Gastroesophageal sphincter (tissue), 4 donors: ENCODE data around the gene TCIRG1. TPM values are rescaled to one million over a fixed set of nuclear protein-coding genes. Genes with fewer than 3 reads are reported as not detected.

Experiments used
- ATAC-seq: fragments of 150-250 bp; one replicate; pipeline ENCODE4 v1.9.1; 2016; ENCODE audit warnings: mild to moderate bottlenecking, moderate library complexity
- H3K27ac ChIP-seq, 4 donors: fragments of 200-600 bp; sonication (generic) in 3 of 4; 1 replicate in 3 of 4; 2 replicates in 1 of 4; pipeline ENCODE4 v1.5.1; 2016 to 2019
- H3K27me3 ChIP-seq: fragments of 200-600 bp; sonication (generic); one replicate; pipeline ENCODE4 v1.5.1; 2019
- H3K36me3 ChIP-seq, 2 donors: fragments of 200-600 bp; sonication (generic); one replicate each; pipeline ENCODE4 v1.5.1; 2019; ENCODE audit warnings: control low read depth in 1 of 2
- H3K4me1 ChIP-seq, 3 donors: fragments of 200-600 bp; sonication (generic); 1 replicate in 2 of 3; 2 replicates in 1 of 3; pipeline ENCODE4 v1.5.1; 2016 to 2019; ENCODE audit warnings: control low read depth in 2 of 3
- H3K4me3 ChIP-seq, 2 donors: fragments of 200-600 bp; sonication (generic); one replicate each; pipeline ENCODE4 v1.5.1; 2019; ENCODE audit warnings: mild to moderate bottlenecking in 1 of 2, moderate library complexity in 1 of 2
- H3K9me3 ChIP-seq, 3 donors: fragments of 200-600 bp; sonication (generic); one replicate each; pipeline ENCODE4 v1.5.1; 2017 to 2019; ENCODE audit warnings: control low read depth in 2 of 3
- EP300 ChIP-seq: sonication (generic); formaldehyde crosslinking; IDR thresholded peaks from one replicate; pipeline ENCODE4 v1.6.1; 2017; ENCODE audit warnings: antibody characterized with exemption, mild to moderate bottlenecking
- POLR2A ChIP-seq, 2 donors: fragments of 450-650 bp; IDR thresholded peaks; one replicate each; pipeline ENCODE4 v1.6.1; 2017; ENCODE audit warnings: antibody characterized with exemption in 2 of 2, mild to moderate bottlenecking in 2 of 2, moderate library complexity in 1 of 2
- POLR2AphosphoS5 ChIP-seq: sonication (generic); formaldehyde crosslinking; IDR thresholded peaks from one replicate; pipeline ENCODE4 v1.6.1; 2017; ENCODE audit warnings: antibody characterized with exemption
- WGBS, 2 donors: methylation state at CpG; one replicate each; pipeline ENCODE4 v1.1.5; 2018; ENCODE audit warnings: low coverage in 1 of 2; 5-methylcytosine and 5-hydroxymethylcytosine counted together
- total RNA-seq, 4 donors: library from RNA; depleted of rRNA; stranded (reverse); fragments of >200 nt; gene quantifications; one replicate each; pipeline ENCODE4 v1.1.0, GENCODE V29; 2016
- TF ChIP-seq, protein P1 (sequence below), 4 experiments: fragments of 200-600 bp in 2 of 4; fragments of 450-650 bp in 2 of 4; sonication (generic) in 1 of 4; IDR thresholded peaks; one replicate each; pipeline ENCODE4 v1.5.1; 2017 to 2019; ENCODE audit warnings: antibody characterized with exemption in 4 of 4, mild to moderate bottlenecking in 2 of 4, moderate library complexity in 2 of 4

TCIRG1 gene
- total RNA-seq, 4 donors from 2014 or later: 44.5 to 140 (median 81.2) TPM

DNA sequence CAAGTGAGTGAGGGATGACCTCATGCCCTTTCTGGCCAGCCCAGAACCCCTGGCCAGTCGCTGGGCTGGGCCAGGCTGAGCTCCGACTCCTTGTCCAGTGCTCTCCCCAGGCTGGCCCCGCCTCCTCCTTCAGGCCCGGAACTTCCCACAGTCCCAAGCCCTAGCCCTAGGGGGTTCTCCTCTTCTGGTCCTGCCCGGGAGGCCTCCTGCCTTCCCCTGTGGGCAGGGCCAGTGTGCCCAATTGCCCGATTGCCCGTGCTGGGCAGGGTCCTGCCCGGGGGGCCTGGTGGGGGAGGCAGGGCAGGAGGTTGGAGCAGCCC, 4.2 kb downstream of the TCIRG1 start:
- Histone ChIP-seq H3K27ac (peak overlapping the region in 3 of 4 donors; percentile 11 to 92 (median 83)), H3K4me3 (peak overlapping the region in 1 of 2 donors; percentile 12), H3K27me3 (no peaks in the 10 kb centered on the region), H3K36me3 (peaks cover 0 to 65% of the 10 kb centered on the region in 2 donors), H3K4me1 (peaks cover 4 to 60% (median 18%) of the 10 kb centered on the region in 3 donors), H3K9me3 (no peaks in the 10 kb centered on the region)
- no peak for ATAC-seq
- TF ChIP-seq POLR2AphosphoS5: no peak
- TF ChIP-seq, protein P1, sequence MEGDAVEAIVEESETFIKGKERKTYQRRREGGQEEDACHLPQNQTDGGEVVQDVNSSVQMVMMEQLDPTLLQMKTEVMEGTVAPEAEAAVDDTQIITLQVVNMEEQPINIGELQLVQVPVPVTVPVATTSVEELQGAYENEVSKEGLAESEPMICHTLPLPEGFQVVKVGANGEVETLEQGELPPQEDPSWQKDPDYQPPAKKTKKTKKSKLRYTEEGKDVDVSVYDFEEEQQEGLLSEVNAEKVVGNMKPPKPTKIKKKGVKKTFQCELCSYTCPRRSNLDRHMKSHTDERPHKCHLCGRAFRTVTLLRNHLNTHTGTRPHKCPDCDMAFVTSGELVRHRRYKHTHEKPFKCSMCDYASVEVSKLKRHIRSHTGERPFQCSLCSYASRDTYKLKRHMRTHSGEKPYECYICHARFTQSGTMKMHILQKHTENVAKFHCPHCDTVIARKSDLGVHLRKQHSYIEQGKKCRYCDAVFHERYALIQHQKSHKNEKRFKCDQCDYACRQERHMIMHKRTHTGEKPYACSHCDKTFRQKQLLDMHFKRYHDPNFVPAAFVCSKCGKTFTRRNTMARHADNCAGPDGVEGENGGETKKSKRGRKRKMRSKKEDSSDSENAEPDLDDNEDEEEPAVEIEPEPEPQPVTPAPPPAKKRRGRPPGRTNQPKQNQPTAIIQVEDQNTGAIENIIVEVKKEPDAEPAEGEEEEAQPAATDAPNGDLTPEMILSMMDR (IDR thresholded peaks at IDR 0.05): no peak
- TF ChIP-seq POLR2A (IDR thresholded peaks at IDR 0.05): no peak
- TF ChIP-seq EP300: no peak
- WGBS, 2 donors: no CpG with 5 or more reads among the region's 8 CpGs

DNA sequence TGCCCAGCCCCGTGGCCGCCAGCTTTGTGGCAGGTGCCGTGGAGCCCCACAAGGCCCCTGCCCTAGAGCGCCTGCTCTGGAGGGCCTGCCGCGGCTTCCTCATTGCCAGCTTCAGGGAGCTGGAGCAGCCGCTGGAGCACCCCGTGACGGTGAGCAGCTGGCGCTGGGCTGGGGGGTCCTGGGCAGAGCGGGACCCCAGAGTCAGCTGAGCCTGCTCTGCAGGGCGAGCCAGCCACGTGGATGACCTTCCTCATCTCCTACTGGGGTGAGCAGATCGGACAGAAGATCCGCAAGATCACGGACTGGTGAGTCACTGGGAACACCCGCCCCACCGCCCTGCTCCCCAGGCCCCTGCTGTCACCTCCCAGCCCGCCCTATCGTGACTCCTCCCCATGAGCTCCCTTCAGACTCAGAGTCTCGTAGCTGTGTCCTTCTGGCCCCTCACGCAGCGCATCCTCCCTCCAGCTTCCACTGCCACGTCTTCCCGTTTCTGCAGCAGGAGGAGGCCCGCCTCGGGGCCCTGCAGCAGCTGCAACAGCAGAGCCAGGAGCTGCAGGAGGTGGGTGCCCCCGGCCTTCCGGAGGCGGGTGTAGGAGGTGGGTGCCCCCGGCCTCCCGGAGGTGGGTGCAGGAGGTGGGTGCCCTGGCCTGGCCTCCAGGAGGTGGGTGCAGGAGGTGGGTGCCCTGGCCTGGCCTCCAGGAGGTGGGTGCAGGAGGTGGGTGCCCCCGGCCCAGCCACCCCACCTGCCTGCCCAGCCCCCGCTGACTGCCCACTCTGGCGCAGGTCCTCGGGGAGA, 4.7 kb downstream of the TCIRG1 start:
- Histone ChIP-seq H3K27ac (peak overlapping the region in 3 of 4 donors; percentile 11 to 92 (median 83)), H3K4me3 (peak overlapping the region in 1 of 2 donors; percentile 12), H3K4me1 (peaks cover 0 to 55% (median 13%) of the 10 kb centered on the region in 3 donors), H3K27me3 (no peaks in the 10 kb centered on the region), H3K36me3 (peaks cover 0 to 71% of the 10 kb centered on the region in 2 donors), H3K9me3 (no peaks in the 10 kb centered on the region)
- TF ChIP-seq POLR2AphosphoS5: no peak
- no peak for TF ChIP-seq EP300
- TF ChIP-seq POLR2A (IDR thresholded peaks at IDR 0.05): no peak
- TF ChIP-seq, protein P1 (IDR thresholded peaks at IDR 0.05): no peak
- no peak for ATAC-seq
- no CpG with 5 or more reads among the region's 36 CpGs for WGBS, 2 donors

DNA sequence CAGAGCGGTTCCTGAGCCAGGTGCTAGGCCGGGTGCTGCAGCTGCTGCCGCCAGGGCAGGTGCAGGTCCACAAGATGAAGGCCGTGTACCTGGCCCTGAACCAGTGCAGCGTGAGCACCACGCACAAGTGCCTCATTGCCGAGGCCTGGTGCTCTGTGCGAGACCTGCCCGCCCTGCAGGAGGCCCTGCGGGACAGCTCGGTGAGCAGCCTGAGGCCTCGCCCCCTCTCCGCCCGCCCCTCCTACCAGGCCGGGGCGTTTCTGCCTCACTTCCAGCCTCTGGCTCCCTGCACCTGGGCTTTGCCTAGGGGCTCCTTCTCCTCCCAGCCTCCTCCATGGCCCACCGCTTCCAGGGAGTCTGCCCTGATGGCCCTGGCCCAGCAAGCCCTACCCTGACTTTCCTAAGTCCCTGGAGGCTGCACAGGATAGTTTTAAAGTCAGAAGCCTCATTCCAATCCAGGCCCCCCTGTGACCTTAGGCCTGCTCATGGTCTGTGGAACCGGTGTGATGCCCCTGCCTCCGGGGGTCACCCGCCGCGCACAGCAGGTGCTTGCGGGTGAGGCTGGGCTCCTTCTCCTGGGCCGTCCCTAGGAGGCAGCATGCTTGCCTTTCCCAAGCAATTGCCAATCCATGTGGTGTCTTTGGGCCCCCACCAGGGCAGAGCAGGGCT, 5.5 kb downstream of the TCIRG1 start:
- no peak for TF ChIP-seq POLR2AphosphoS5
- TF ChIP-seq, protein P1 (IDR thresholded peaks at IDR 0.05): no peak
- TF ChIP-seq EP300: no peak
- no peak for TF ChIP-seq POLR2A (IDR thresholded peaks at IDR 0.05)
- Histone ChIP-seq H3K36me3 (peaks cover 0 to 78% of the 10 kb centered on the region in 2 donors), H3K4me3 (no peak overlapping the region), H3K27me3 (no peaks in the 10 kb centered on the region), H3K9me3 (no peaks in the 10 kb centered on the region), H3K27ac (no peak overlapping the region), H3K4me1 (peaks cover 0 to 47% (median 12%) of the 10 kb centered on the region in 3 donors)
- ATAC-seq: no peak
- WGBS, 2 donors: no CpG with 5 or more reads among the region's 24 CpGs

DNA sequence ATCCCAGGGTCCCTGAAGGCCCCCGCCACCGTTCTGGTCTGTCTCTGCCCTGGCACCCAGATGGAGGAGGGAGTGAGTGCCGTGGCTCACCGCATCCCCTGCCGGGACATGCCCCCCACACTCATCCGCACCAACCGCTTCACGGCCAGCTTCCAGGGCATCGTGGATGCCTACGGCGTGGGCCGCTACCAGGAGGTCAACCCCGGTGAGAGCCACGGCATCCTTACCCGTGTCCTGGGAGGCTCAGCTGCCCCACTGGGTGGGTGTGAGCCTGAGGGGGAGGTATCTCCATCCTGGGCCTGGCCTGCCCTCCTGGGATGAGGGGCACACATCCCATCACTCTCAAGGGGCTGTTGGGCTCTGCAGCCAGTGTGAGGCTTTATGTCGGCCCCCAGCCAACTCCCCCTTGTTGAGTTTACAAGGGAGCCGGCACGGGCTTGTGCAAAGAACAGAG, 6.1 kb downstream of the TCIRG1 start:
- H3K9me3 ChIP-seq: no peaks in the 10 kb centered on the region
- peaks cover 0 to 85% of the 10 kb centered on the region in 2 donors for H3K36me3 ChIP-seq
- H3K27me3 ChIP-seq: no peaks in the 10 kb centered on the region
- no CpG with 5 or more reads among the region's 18 CpGs for WGBS, 2 donors
- TF ChIP-seq POLR2A (IDR thresholded peaks at IDR 0.05) (no peak), POLR2AphosphoS5 (no peak), EP300 (no peak)
- TF ChIP-seq, protein P1 (IDR thresholded peaks at IDR 0.05): no peak
- peaks cover 0 to 41% (median 6%) of the 10 kb centered on the region in 3 donors for H3K4me1 ChIP-seq
- no peak overlapping the region for H3K27ac ChIP-seq
- ATAC-seq: no peak
- no peak overlapping the region for H3K4me3 ChIP-seq
